HEK293 (cell line): ENCODE results near the gene ZNF503.

Source experiments
- MZF1 ChIP-seq: fragments of 450-650 bp; formaldehyde crosslinking; IDR thresholded peaks from 2 replicates; pipeline ENCODE4 v1.5.1; 2017; ENCODE audit warnings: missing biosample characterization, missing genetic modification characterization, borderline replicate concordance
- OSR2 ChIP-seq: fragments of 450-650 bp; formaldehyde crosslinking; IDR thresholded peaks from 2 replicates; pipeline ENCODE4 v1.5.1; 2016; ENCODE audit warnings: missing biosample characterization, missing genetic modification characterization
- OVOL3 ChIP-seq: fragments of 450-650 bp; formaldehyde crosslinking; IDR thresholded peaks from 2 replicates; pipeline ENCODE4 v1.5.1; 2016; ENCODE audit warnings: missing biosample characterization, missing genetic modification characterization
- PRDM1 ChIP-seq: fragments of 450-650 bp; formaldehyde crosslinking; IDR thresholded peaks from 2 replicates; pipeline ENCODE4; 2016; ENCODE audit warnings: missing biosample characterization, missing genetic modification characterization
- WT1 ChIP-seq: fragments of 450-650 bp; formaldehyde crosslinking; IDR thresholded peaks from 2 replicates; pipeline ENCODE4 v1.5.1; 2016; ENCODE audit warnings: missing biosample characterization, missing genetic modification characterization
- YY1 ChIP-seq: fragments of 450-650 bp; formaldehyde crosslinking; IDR thresholded peaks from 2 replicates; pipeline ENCODE4 v1.5.1; 2018; ENCODE audit warnings: missing biosample characterization, missing genetic modification characterization
- ZBTB20 ChIP-seq: fragments of 450-650 bp; formaldehyde crosslinking; IDR thresholded peaks from 2 replicates; pipeline ENCODE4 v1.5.1; 2016; ENCODE audit warnings: missing biosample characterization, missing genetic modification characterization
- ZFP41 ChIP-seq: fragments of 450-650 bp; formaldehyde crosslinking; IDR thresholded peaks from 2 replicates; pipeline ENCODE4 v1.5.1; 2016; ENCODE audit warnings: missing biosample characterization, missing genetic modification characterization, borderline replicate concordance
- ZNF174 ChIP-seq: fragments of 450-650 bp; formaldehyde crosslinking; IDR thresholded peaks from 2 replicates; pipeline ENCODE4 v1.5.0; 2017; ENCODE audit warnings: missing biosample characterization, mild to moderate bottlenecking, missing genetic modification characterization
- ZNF175 ChIP-seq: fragments of 450-650 bp; formaldehyde crosslinking; IDR thresholded peaks from 2 replicates; pipeline ENCODE4 v1.5.1; 2016; ENCODE audit warnings: missing biosample characterization, missing genetic modification characterization
- ZNF248 ChIP-seq: fragments of 450-650 bp; formaldehyde crosslinking; IDR thresholded peaks from 2 replicates; pipeline ENCODE4 v1.5.1; 2017; ENCODE audit warnings: missing biosample characterization, missing genetic modification characterization
- ZNF394 ChIP-seq: fragments of 450-650 bp; formaldehyde crosslinking; IDR thresholded peaks from 2 replicates; pipeline ENCODE4 v1.5.1; 2016; ENCODE audit warnings: missing biosample characterization, missing genetic modification characterization, mild to moderate bottlenecking, moderate library complexity, borderline replicate concordance
- ZNF423 ChIP-seq: fragments of 450-650 bp; formaldehyde crosslinking; IDR thresholded peaks from 2 replicates; pipeline ENCODE4 v1.5.1; 2016; ENCODE audit warnings: missing biosample characterization, missing genetic modification characterization
- ZNF548 ChIP-seq: fragments of 450-650 bp; formaldehyde crosslinking; IDR thresholded peaks from 2 replicates; pipeline ENCODE4 v1.5.1; 2016; ENCODE audit warnings: missing biosample characterization, missing genetic modification characterization
- ZNF660 ChIP-seq: fragments of 450-650 bp; IDR thresholded peaks from 2 replicates; pipeline ENCODE4 v1.5.1; 2018; ENCODE audit warnings: missing biosample characterization, mild to moderate bottlenecking, missing genetic modification characterization
- ZNF830 ChIP-seq: fragments of 450-650 bp; IDR thresholded peaks from 2 replicates; pipeline ENCODE4 v1.5.0; 2018; ENCODE audit warnings: missing biosample characterization, missing genetic modification characterization, low read depth, mild to moderate bottlenecking, moderate library complexity
- TF ChIP-seq, protein P1 (sequence below): fragments of 450-650 bp; formaldehyde crosslinking; conservative IDR thresholded peaks from 2 replicates; pipeline ENCODE4 v1.5.1; 2016; ENCODE audit warnings: low read depth, missing biosample characterization, missing genetic modification characterization
- TF ChIP-seq, protein P2 (sequence below): fragments of 450-650 bp; formaldehyde crosslinking; IDR thresholded peaks from 2 replicates; pipeline ENCODE4 v1.5.1; 2016; ENCODE audit warnings: missing biosample characterization, missing genetic modification characterization
- TF ChIP-seq, protein P3 (sequence below): fragments of 450-650 bp; formaldehyde crosslinking; IDR thresholded peaks from 2 replicates; pipeline ENCODE4 v1.5.1; 2017; ENCODE audit warnings: missing biosample characterization, missing genetic modification characterization
- TF ChIP-seq, protein P4 (sequence below): fragments of 450-650 bp; formaldehyde crosslinking; IDR thresholded peaks from 2 replicates; pipeline ENCODE4 v1.5.1; 2017; ENCODE audit warnings: missing biosample characterization, missing genetic modification characterization
- TF ChIP-seq, protein P5 (sequence below): fragments of 450-650 bp; formaldehyde crosslinking; IDR thresholded peaks from 2 replicates; pipeline ENCODE4 v1.5.1; 2016; ENCODE audit warnings: missing biosample characterization, missing genetic modification characterization
- TF ChIP-seq, protein P6 (sequence below): fragments of 450-650 bp; formaldehyde crosslinking; IDR thresholded peaks from 2 replicates; pipeline ENCODE4 v1.5.1; 2016; ENCODE audit warnings: missing biosample characterization, missing genetic modification characterization

ZNF503 gene

DNA sequence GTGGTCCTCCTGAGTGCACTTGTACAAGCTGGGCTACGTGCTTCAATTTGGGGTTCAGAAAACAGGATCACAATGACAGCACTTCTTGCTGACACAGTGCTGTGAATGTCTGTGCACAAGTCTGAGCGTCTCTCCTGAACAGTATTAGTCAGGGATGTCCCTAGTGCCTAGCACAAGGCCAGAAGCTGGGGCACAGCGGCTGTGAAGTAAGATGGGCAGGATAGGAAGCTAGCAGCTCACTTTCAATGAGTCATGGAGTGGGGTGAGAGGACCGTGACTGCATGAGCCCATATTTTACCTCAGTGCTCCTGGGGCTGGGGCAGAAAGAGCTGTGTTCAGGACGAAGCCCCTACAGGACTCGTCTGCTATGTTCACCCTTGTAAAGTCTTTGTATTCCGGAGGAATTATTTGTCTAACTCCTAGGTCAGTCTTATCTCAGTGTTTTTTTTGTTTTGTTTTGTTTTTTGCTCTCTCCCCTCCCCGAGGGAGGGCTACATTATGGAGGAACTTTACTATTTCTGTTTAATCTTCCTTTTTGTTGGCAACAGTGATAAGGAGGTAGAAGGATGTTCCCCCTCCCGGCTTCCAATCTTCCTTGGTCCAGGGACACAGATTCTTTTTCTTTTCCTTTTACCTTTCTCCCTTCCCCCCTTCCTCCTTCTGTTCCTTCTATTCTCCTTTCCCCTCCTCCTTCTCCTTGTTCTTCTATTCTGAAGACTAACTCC, 27.0 kb upstream of the ZNF503 start (continued):
- TF ChIP-seq ZBTB20 (tag by site-specific recombination): no peak
- no peak for TF ChIP-seq WT1 (tag by site-specific recombination)
- TF ChIP-seq ZNF248 (tag by site-specific recombination): no peak
- TF ChIP-seq YY1 (tag by site-specific recombination): no peak
- no peak for TF ChIP-seq ZNF548 (tag by site-specific recombination)
- TF ChIP-seq MZF1 (tag by site-specific recombination): no peak
- TF ChIP-seq ZNF175 (tag by site-specific recombination): no peak
- TF ChIP-seq OVOL3 (tag by site-specific recombination): no peak
- TF ChIP-seq, protein P1, sequence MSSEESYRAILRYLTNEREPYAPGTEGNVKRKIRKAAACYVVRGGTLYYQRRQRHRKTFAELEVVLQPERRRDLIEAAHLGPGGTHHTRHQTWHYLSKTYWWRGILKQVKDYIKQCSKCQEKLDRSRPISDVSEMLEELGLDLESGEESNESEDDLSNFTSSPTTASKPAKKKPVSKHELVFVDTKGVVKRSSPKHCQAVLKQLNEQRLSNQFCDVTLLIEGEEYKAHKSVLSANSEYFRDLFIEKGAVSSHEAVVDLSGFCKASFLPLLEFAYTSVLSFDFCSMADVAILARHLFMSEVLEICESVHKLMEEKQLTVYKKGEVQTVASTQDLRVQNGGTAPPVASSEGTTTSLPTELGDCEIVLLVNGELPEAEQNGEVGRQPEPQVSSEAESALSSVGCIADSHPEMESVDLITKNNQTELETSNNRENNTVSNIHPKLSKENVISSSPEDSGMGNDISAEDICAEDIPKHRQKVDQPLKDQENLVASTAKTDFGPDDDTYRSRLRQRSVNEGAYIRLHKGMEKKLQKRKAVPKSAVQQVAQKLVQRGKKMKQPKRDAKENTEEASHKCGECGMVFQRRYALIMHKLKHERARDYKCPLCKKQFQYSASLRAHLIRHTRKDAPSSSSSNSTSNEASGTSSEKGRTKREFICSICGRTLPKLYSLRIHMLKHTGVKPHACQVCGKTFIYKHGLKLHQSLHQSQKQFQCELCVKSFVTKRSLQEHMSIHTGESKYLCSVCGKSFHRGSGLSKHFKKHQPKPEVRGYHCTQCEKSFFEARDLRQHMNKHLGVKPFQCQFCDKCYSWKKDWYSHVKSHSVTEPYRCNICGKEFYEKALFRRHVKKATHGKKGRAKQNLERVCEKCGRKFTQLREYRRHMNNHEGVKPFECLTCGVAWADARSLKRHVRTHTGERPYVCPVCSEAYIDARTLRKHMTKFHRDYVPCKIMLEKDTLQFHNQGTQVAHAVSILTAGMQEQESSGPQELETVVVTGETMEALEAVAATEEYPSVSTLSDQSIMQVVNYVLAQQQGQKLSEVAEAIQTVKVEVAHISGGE (tag by site-specific recombination): no peak
- peak; percentile 54; the same call in 1 of the 2 replicates for TF ChIP-seq PRDM1 (tag by site-specific recombination)
- TF ChIP-seq, protein P2, sequence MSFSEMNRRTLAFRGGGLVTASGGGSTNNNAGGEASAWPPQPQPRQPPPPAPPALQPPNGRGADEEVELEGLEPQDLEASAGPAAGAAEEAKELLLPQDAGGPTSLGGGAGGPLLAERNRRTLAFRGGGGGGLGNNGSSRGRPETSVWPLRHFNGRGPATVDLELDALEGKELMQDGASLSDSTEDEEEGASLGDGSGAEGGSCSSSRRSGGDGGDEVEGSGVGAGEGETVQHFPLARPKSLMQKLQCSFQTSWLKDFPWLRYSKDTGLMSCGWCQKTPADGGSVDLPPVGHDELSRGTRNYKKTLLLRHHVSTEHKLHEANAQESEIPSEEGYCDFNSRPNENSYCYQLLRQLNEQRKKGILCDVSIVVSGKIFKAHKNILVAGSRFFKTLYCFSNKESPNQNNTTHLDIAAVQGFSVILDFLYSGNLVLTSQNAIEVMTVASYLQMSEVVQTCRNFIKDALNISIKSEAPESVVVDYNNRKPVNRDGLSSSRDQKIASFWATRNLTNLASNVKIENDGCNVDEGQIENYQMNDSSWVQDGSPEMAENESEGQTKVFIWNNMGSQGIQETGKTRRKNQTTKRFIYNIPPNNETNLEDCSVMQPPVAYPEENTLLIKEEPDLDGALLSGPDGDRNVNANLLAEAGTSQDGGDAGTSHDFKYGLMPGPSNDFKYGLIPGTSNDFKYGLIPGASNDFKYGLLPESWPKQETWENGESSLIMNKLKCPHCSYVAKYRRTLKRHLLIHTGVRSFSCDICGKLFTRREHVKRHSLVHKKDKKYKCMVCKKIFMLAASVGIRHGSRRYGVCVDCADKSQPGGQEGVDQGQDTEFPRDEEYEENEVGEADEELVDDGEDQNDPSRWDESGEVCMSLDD (tag by site-specific recombination): no peak
- TF ChIP-seq ZNF423 (tag by site-specific recombination): no peak
- TF ChIP-seq, protein P3, sequence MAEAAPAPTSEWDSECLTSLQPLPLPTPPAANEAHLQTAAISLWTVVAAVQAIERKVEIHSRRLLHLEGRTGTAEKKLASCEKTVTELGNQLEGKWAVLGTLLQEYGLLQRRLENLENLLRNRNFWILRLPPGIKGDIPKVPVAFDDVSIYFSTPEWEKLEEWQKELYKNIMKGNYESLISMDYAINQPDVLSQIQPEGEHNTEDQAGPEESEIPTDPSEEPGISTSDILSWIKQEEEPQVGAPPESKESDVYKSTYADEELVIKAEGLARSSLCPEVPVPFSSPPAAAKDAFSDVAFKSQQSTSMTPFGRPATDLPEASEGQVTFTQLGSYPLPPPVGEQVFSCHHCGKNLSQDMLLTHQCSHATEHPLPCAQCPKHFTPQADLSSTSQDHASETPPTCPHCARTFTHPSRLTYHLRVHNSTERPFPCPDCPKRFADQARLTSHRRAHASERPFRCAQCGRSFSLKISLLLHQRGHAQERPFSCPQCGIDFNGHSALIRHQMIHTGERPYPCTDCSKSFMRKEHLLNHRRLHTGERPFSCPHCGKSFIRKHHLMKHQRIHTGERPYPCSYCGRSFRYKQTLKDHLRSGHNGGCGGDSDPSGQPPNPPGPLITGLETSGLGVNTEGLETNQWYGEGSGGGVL (tag by site-specific recombination): peak; percentile 72
- TF ChIP-seq ZNF394 (tag by site-specific recombination): no peak
- no peak for TF ChIP-seq ZFP41 (tag by site-specific recombination)
- TF ChIP-seq ZNF660: 0 out of 2 replicates have a peak, but pooled peaks have one; percentile 23
- TF ChIP-seq, protein P4, sequence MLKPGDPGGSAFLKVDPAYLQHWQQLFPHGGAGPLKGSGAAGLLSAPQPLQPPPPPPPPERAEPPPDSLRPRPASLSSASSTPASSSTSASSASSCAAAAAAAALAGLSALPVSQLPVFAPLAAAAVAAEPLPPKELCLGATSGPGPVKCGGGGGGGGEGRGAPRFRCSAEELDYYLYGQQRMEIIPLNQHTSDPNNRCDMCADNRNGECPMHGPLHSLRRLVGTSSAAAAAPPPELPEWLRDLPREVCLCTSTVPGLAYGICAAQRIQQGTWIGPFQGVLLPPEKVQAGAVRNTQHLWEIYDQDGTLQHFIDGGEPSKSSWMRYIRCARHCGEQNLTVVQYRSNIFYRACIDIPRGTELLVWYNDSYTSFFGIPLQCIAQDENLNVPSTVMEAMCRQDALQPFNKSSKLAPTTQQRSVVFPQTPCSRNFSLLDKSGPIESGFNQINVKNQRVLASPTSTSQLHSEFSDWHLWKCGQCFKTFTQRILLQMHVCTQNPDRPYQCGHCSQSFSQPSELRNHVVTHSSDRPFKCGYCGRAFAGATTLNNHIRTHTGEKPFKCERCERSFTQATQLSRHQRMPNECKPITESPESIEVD (tag by site-specific recombination): peak; percentile 47
- TF ChIP-seq OSR2 (tag by site-specific recombination): 0 out of 2 replicates have a peak, but pooled peaks have one; percentile 17
- no peak for TF ChIP-seq ZNF830 (tag by site-specific recombination)
- TF ChIP-seq ZNF174 (tag by site-specific recombination): no peak
- TF ChIP-seq, protein P5, sequence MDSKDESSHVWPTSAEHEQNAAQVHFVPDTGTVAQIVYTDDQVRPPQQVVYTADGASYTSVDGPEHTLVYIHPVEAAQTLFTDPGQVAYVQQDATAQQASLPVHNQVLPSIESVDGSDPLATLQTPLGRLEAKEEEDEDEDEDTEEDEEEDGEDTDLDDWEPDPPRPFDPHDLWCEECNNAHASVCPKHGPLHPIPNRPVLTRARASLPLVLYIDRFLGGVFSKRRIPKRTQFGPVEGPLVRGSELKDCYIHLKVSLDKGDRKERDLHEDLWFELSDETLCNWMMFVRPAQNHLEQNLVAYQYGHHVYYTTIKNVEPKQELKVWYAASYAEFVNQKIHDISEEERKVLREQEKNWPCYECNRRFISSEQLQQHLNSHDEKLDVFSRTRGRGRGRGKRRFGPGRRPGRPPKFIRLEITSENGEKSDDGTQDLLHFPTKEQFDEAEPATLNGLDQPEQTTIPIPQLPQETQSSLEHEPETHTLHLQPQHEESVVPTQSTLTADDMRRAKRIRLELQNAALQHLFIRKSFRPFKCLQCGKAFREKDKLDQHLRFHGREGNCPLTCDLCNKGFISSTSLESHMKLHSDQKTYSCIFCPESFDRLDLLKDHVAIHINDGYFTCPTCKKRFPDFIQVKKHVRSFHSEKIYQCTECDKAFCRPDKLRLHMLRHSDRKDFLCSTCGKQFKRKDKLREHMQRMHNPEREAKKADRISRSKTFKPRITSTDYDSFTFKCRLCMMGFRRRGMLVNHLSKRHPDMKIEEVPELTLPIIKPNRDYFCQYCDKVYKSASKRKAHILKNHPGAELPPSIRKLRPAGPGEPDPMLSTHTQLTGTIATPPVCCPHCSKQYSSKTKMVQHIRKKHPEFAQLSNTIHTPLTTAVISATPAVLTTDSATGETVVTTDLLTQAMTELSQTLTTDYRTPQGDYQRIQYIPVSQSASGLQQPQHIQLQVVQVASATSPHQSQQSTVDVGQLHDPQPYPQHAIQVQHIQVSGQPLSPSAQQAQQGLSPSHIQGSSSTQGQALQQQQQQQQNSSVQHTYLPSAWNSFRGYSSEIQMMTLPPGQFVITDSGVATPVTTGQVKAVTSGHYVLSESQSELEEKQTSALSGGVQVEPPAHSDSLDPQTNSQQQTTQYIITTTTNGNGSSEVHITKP (tag by site-specific recombination): peak; percentile 76
- TF ChIP-seq, protein P6, sequence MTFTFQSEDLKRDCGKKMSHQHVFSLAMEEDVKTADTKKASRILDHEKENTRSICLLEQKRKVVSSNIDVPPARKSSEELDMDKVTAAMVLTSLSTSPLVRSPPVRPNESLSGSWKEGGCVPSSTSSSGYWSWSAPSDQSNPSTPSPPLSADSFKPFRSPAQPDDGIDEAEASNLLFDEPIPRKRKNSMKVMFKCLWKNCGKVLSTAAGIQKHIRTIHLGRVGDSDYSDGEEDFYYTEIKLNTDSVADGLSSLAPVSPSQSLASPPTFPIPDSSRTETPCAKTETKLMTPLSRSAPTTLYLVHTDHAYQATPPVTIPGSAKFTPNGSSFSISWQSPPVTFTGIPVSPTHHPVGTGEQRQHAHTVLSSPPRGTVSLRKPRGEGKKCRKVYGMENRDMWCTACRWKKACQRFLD (tag by site-specific recombination): no peak
